B cell (primary cell): Measurements from ENCODE around the gene DDX60. TPM values are rescaled to one million over a fixed set of nuclear protein-coding genes. Genes with fewer than 3 reads are reported as not detected.

Experiments
- ATAC-seq: fragments of 200-7000 bp; cut with Tn5 transposase; one replicate; pipeline ENCODE4 v1.10.0; 2021; ENCODE audit warnings: low read depth, mild to moderate bottlenecking, moderate number of reproducible peaks, moderate library complexity
- CTCF ChIA-PET: fragments of 350-600 bp; sonication (Branson Sonifier 250); formaldehyde crosslinking; loops from one replicate; lab custom pipeline; 2021; ENCODE audit warnings: antibody characterized with exemption, inconsistent platforms; lab: Charles Lee
- POLR2A ChIA-PET: fragments of 350-600 bp; sonication (Branson Sonifier 250); formaldehyde crosslinking; loops from one replicate; lab custom pipeline; 2021; ENCODE audit warnings: antibody characterized with exemption; lab: Charles Lee
- DNase-seq: peaks from one replicate; pipeline ENCODE4 v3.0.0; 2013
- H2AFZ ChIP-seq: 2 replicates; pipeline ENCODE4 v1.6.1; 2012; ENCODE audit warnings: mild to moderate bottlenecking, low read depth, low read length; ENCODE audit not compliant: insufficient read depth, poor library complexity, severe bottlenecking
- H3K27ac ChIP-seq, 2 donors: 1 replicate in 1 of 2; 2 replicates in 1 of 2; pipeline ENCODE4 v1.5.1; 2012 to 2013; ENCODE audit warnings: low read length in 2 of 2, mild to moderate bottlenecking in 2 of 2, moderate library complexity in 1 of 2
- H3K27me3 ChIP-seq, 4 experiments: fragments of 200-600 bp in 1 of 4; sonication (generic) in 1 of 4; replicated peaks in 1 of 4; 1 replicate in 2 of 4; 2 replicates in 2 of 4; pipeline versions ENCODE4 v1.6.1 to v1.7.0; 2013 to 2016; ENCODE audit warnings: low read length in 3 of 4, mild to moderate bottlenecking in 2 of 4, mixed read lengths in 1 of 4, moderate library complexity in 1 of 4; ENCODE audit not compliant: insufficient read depth in 4 of 4, control insufficient read depth in 3 of 4; ENCODE audit errors: control extremely low read depth in 1 of 4
- H3K36me3 ChIP-seq, 2 experiments: replicated peaks in 1 of 2; 1 replicate in 1 of 2; 2 replicates in 1 of 2; pipeline versions ENCODE4 v1.6.1 to v1.7.1; 2013; ENCODE audit warnings: low read length in 1 of 2; ENCODE audit not compliant: insufficient read depth in 2 of 2, control insufficient read depth in 1 of 2; ENCODE audit errors: control extremely low read depth in 1 of 2, extremely low read depth in 1 of 2
- H3K4me1 ChIP-seq, 2 donors: fragments of 200-600 bp in 1 of 2; sonication (generic) in 1 of 2; 1 replicate in 1 of 2; 2 replicates in 1 of 2; pipeline versions ENCODE4 v1.5.1 to v1.6.1; 2013 to 2017; ENCODE audit warnings: low read length in 2 of 2; ENCODE audit not compliant: control insufficient read depth in 2 of 2, insufficient read depth in 2 of 2
- H3K4me2 ChIP-seq: replicated peaks from 2 replicates; pipeline ENCODE3; 2012; ENCODE audit warnings: mild to moderate bottlenecking, low read depth, low read length; ENCODE audit not compliant: poor library complexity, severe bottlenecking
- H3K4me3 ChIP-seq, 5 experiments: fragments of 200-600 bp in 1 of 5; sonication (generic) in 1 of 5; 1 replicate in 3 of 5; 2 replicates in 2 of 5; pipeline versions ENCODE4 v1.5.1 to v1.7.0; 2011 to 2016; ENCODE audit warnings: low read length in 4 of 5, mild to moderate bottlenecking in 4 of 5, low read depth in 2 of 5, control low read depth in 1 of 5, moderate library complexity in 1 of 5; ENCODE audit not compliant: insufficient read depth in 1 of 5; ENCODE audit errors: control extremely low read depth in 1 of 5, extremely low read depth in 1 of 5
- H3K79me2 ChIP-seq: fragments of 200-600 bp; sonication (generic); one replicate; pipeline ENCODE4 v1.6.0; 2016; ENCODE audit warnings: low read length; ENCODE audit not compliant: control insufficient read depth, insufficient read depth
- H3K9ac ChIP-seq: fragments of 200-600 bp; sonication (generic); 2 replicates; pipeline ENCODE4 v1.6.1; 2017; ENCODE audit warnings: mild to moderate bottlenecking, low read length, moderate library complexity
- H3K9me3 ChIP-seq, 3 donors: one replicate each; pipeline versions ENCODE4 v1.6.1 to v1.7.1; 2013; ENCODE audit warnings: low read length in 2 of 3; ENCODE audit not compliant: control insufficient read depth in 2 of 3, insufficient read depth in 1 of 3; ENCODE audit errors: control extremely low read depth in 1 of 3
- H4K20me1 ChIP-seq: 2 replicates; pipeline ENCODE4 v1.6.0; 2012; ENCODE audit warnings: mild to moderate bottlenecking, low read length; ENCODE audit not compliant: insufficient read depth, control insufficient read depth, poor library complexity, severe bottlenecking
- H3K27ac Mint-ChIP-seq: one replicate; pipeline ENCODE4 v1.8.0; 2021; ENCODE audit warnings: mixed read lengths
- H3K27me3 Mint-ChIP-seq: one replicate; pipeline ENCODE4 v1.8.0; 2021; ENCODE audit warnings: mixed read lengths
- H3K4me1 Mint-ChIP-seq: one replicate; pipeline ENCODE4 v1.8.0; 2021; ENCODE audit warnings: mixed read lengths
- H3K4me3 Mint-ChIP-seq: one replicate; pipeline ENCODE4 v1.8.0; 2021; ENCODE audit warnings: mixed read lengths
- H3K9me3 Mint-ChIP-seq: one replicate; pipeline ENCODE4 v1.8.0; 2022; ENCODE audit warnings: mixed read lengths; ENCODE audit not compliant: insufficient read depth
- EZH2 ChIP-seq: IDR thresholded peaks from 2 replicates; pipeline ENCODE4 v1.6.1; 2012; ENCODE audit warnings: borderline replicate concordance, low read depth, mild to moderate bottlenecking, moderate library complexity, low read length; ENCODE audit not compliant: insufficient read depth, poor library complexity, severe bottlenecking
- WGBS: methylation state at CpG from one replicate; pipeline ENCODE4 v1.1.5; 2013; ENCODE audit warnings: missing lambda C conversion rate; ENCODE audit not compliant: insufficient coverage; 5-methylcytosine and 5-hydroxymethylcytosine counted together
- intact Hi-C: fragments of 100-400 bp; cut with micrococcal nuclease; formaldehyde crosslinking; loops from one replicate; pipeline ENCODE4 v1.10.0; 2022
- polyA plus RNA-seq: library from polyadenylated mRNA; depleted of rRNA; stranded (reverse); fragments of >200 nt; gene quantifications from 2 replicates; pipeline ENCODE4 v1.2.3, GENCODE V29; 2012
- total RNA-seq, 2 donors: library from RNA; stranded (reverse); fragments of 120-200 nt in 1 of 2; gene quantifications; 1 replicate in 1 of 2; 2 replicates in 1 of 2; pipeline versions ENCODE4 v1.2.3 to v1.2.4, GENCODE V29; 2013 to 2022
- TF ChIP-seq, protein P1 (sequence below): fragments of 200-600 bp; IDR thresholded peaks from one replicate; pipeline ENCODE4 v1.8.0; 2022; ENCODE audit warnings: antibody characterized with exemption, mild to moderate bottlenecking

DDX60 gene
- total and polyA plus RNA-seq, 2 donors (not counting 1 experiment from before 2014, with no cell fraction given) = 7.0 to 21.3 TPM

DNA sequence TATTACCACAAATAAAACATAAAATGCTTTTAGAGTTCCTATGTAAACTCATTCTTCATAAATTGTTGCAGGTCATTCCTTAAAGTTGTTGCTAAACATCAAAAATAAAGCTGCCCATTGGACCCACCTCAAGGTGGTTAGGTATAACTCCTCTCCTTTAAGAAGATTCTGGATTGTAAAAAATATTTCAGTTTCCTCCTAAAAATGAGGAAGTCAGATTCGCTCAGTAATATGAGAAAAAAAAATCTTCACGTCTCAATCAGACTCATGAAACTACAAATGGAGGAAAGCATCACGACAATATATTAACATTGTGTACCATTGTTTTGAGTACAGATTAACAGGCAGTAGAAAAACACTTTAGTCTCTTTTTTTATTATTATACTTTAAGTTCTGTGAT is 105.9 kb downstream of the DDX60 start:
- intact Hi-C loops = no loop called here

DNA sequence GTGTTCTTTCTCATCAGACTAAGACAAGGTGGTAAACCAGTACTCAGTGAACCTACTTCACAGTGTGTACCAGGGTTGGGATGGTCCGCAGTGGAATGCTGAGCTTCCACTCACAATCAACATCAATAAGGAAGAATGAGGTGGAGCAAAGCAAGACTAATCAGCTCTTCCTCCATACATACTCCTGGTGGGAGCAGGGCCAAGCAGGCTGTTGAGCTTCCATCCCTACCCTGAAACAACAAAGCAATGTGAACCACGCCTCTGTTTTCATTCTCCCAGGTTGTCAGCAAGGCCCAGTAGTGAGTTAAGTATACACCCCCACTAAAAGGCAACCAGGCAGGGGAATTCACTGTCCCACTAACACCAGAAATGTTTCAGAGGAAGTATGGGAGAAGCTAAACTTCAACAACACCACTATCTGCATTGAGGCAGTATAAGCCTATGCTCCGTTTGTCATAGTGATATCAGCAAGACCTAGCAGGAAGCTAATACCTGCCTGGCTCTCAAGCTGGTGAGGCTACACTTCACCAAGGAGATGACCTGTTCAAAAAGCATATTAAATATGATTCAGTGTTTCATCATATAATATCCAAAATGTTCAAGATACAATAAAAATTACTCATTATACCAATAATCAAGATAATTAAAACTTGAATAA is 109.5 kb downstream of the DDX60 start:
- ATAC-seq (no peak), DNase-seq (no peak)
- Histone ChIP-seq H2AFZ (no peak overlapping the region), H3K4me2 (no peak overlapping the region), H3K4me3 (no peak overlapping the region), H4K20me1 (no peaks in the 10 kb centered on the region), H3K79me2 (no peaks in the 10 kb centered on the region), H3K36me3 (no peaks in the 10 kb centered on the region), H3K4me1 (no peaks in the 10 kb centered on the region), H3K27me3 (no peaks in the 10 kb centered on the region), H3K9ac (no peak overlapping the region), H3K9me3 (peaks cover 0 to 8% (median 4%) of the 10 kb centered on the region in 3 donors), H3K27ac (no peak overlapping the region)
- Mint-ChIP-seq H3K4me3 (no peak overlapping the region), H3K4me1 (peaks cover 1% of the 10 kb centered on the region), H3K9me3 (peaks cover 13% of the 10 kb centered on the region), H3K27me3 (no peaks in the 10 kb centered on the region), H3K27ac (no peak overlapping the region)
- CTCF ChIA-PET = no interaction called here
- WGBS = no CpG with 5 or more reads among the region's 3 CpGs
- intact Hi-C loops = no loop called here
- TF ChIP-seq EZH2 = no peak
- POLR2A ChIA-PET = no interaction called here

More for the DNA sequence above, 105.9 kb downstream of the DDX60 start:
- Mint-ChIP-seq H3K27me3 (no peaks in the 10 kb centered on the region), H3K9me3 (peaks cover 12% of the 10 kb centered on the region), H3K27ac (no peak overlapping the region), H3K4me1 (peaks cover 1% of the 10 kb centered on the region), H3K4me3 (no peak overlapping the region)
- CTCF ChIA-PET = no interaction called here
- H3K4me3 ChIP-seq = no peak overlapping the region
- no peak overlapping the region for H3K9ac ChIP-seq
- H3K9me3 ChIP-seq = peaks cover 0 to 2% (median 0%) of the 10 kb centered on the region in 3 donors
- H2AFZ ChIP-seq = no peak overlapping the region
- DNase-seq = no peak
- no peak for TF ChIP-seq EZH2
- TF ChIP-seq, protein P1, sequence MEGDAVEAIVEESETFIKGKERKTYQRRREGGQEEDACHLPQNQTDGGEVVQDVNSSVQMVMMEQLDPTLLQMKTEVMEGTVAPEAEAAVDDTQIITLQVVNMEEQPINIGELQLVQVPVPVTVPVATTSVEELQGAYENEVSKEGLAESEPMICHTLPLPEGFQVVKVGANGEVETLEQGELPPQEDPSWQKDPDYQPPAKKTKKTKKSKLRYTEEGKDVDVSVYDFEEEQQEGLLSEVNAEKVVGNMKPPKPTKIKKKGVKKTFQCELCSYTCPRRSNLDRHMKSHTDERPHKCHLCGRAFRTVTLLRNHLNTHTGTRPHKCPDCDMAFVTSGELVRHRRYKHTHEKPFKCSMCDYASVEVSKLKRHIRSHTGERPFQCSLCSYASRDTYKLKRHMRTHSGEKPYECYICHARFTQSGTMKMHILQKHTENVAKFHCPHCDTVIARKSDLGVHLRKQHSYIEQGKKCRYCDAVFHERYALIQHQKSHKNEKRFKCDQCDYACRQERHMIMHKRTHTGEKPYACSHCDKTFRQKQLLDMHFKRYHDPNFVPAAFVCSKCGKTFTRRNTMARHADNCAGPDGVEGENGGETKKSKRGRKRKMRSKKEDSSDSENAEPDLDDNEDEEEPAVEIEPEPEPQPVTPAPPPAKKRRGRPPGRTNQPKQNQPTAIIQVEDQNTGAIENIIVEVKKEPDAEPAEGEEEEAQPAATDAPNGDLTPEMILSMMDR = no peak
- H3K36me3 ChIP-seq = peaks cover 0 to 6% of the 10 kb centered on the region in 2 experiments
- no CpG with 5 or more reads among the region's 3 CpGs for WGBS
- no peak overlapping the region for H3K4me2 ChIP-seq
- POLR2A ChIA-PET = no interaction called here
- H3K27me3 ChIP-seq = no peaks in the 10 kb centered on the region
- H3K27ac ChIP-seq = no peak overlapping the region
- ATAC-seq = no peak
- H3K4me1 ChIP-seq = no peaks in the 10 kb centered on the region
- no peaks in the 10 kb centered on the region for H3K79me2 ChIP-seq
- no peaks in the 10 kb centered on the region for H4K20me1 ChIP-seq
